HepG2 (cell line): ENCODE measurements around the gene ZNF544. TPM values are rescaled to one million over a fixed set of nuclear protein-coding genes. Genes with fewer than 3 reads are reported as not detected.

ENCODE experiments used
- ATAC-seq: fragments of 200-7000 bp; cut with Tn5 transposase; 3 replicates; pipeline ENCODE4 v1.9.1; 2020; ENCODE audit warnings: mild to moderate bottlenecking, moderate library complexity
- BruUV-seq: library from RNA; stranded (reverse); fragments of 400-500 nt; replicated peaks from 2 replicates; lab custom pipeline; 2021; lab: Mats Ljungman, UMichigan
- CTCF ChIA-PET: fragments of 300-600 bp; formaldehyde crosslinking; extraction: SDS; loops from one replicate; lab custom pipeline; 2021; ENCODE audit warnings: low total read pairs, inconsistent platforms, low intra/inter-chr PET ratio; lab: Yijun Ruan, JAX
- POLR2A ChIA-PET: fragments of 350-600 bp; sonication (Branson Sonifier 250); formaldehyde crosslinking; loops from one replicate; lab custom pipeline; 2020; ENCODE audit warnings: antibody characterized with exemption, inconsistent platforms; lab: Yijun Ruan, JAX
- DNase-seq: peaks from one replicate; pipeline ENCODE4 v3.0.0-alpha.2; 2015; ENCODE audit warnings: low spot score
- FAIRE-seq: peaks from 3 replicates; lab custom pipeline; 2011; peaks lifted over from hg19 to GRCh38; lab: Jason Lieb, UNC
- H2AFZ ChIP-seq: one replicate; pipeline ENCODE4 v1.6.1; 2011; ENCODE audit warnings: low read length, inconsistent platforms
- H3K27ac ChIP-seq: fragments of 300-600 bp; 3 replicates; pipeline ENCODE4 v1.8.0; 2011; ENCODE audit warnings: mixed run types, mild to moderate bottlenecking, mixed read lengths, low read length, inconsistent platforms; ENCODE audit not compliant: insufficient read depth; ENCODE audit errors: extremely low read length
- H3K27me3 ChIP-seq, 2 experiments: fragments of 200-600 bp in 1 of 2; 2 replicates in 1 of 2; 3 replicates in 1 of 2; pipeline versions ENCODE4 v1.6.0 to v1.8.0; 2011; ENCODE audit warnings: low read length in 2 of 2, mild to moderate bottlenecking in 2 of 2, moderate library complexity in 2 of 2, inconsistent platforms in 1 of 2; ENCODE audit not compliant: insufficient read depth in 2 of 2, control insufficient read depth in 1 of 2
- H3K36me3 ChIP-seq, 2 experiments: fragments of 200-600 bp in 1 of 2; replicated peaks in 1 of 2; 2 replicates in 1 of 2; 3 replicates in 1 of 2; pipeline versions ENCODE4 v1.5.1 to v1.8.0; 2011; ENCODE audit warnings: low read length in 2 of 2, inconsistent platforms in 1 of 2; ENCODE audit not compliant: insufficient read depth in 2 of 2, control insufficient read depth in 1 of 2
- H3K4me1 ChIP-seq: 2 replicates; pipeline ENCODE4 v1.5.1; 2012; ENCODE audit warnings: low read length, inconsistent platforms; ENCODE audit not compliant: insufficient read depth
- H3K4me2 ChIP-seq: 2 replicates; pipeline ENCODE4 v1.6.0; 2011; ENCODE audit warnings: low read depth, low read length, inconsistent platforms
- H3K4me3 ChIP-seq, 3 experiments: fragments of 200-600 bp in 1 of 3; sonication (generic), shearing (Covaris generic) in 1 of 3; replicated peaks in 1 of 3; 2 replicates each; pipeline ENCODE4 v1.5.1; 2011 to 2016; ENCODE audit warnings: low read length in 3 of 3, inconsistent platforms in 2 of 3, low read depth in 2 of 3, mild to moderate bottlenecking in 2 of 3, control low read depth in 1 of 3, mixed read lengths in 1 of 3; ENCODE audit not compliant: insufficient read depth in 1 of 3
- H3K79me2 ChIP-seq: one replicate; pipeline ENCODE4 v1.6.1; 2011; ENCODE audit warnings: low read length, inconsistent platforms; ENCODE audit not compliant: insufficient read depth
- H3K9ac ChIP-seq: 2 replicates; pipeline ENCODE4 v1.6.0; 2011; ENCODE audit warnings: mild to moderate bottlenecking, low read depth, low read length, inconsistent platforms; ENCODE audit not compliant: insufficient read depth
- H3K9me3 ChIP-seq: 2 replicates; pipeline ENCODE4 v1.5.1; 2012; ENCODE audit warnings: mild to moderate bottlenecking, low read length
- H4K20me1 ChIP-seq: 2 replicates; pipeline ENCODE4 v1.6.0; 2011; ENCODE audit warnings: inconsistent platforms, mild to moderate bottlenecking, low read length, moderate library complexity; ENCODE audit not compliant: insufficient read depth
- ARHGAP35 ChIP-seq: sonication (generic); formaldehyde crosslinking; IDR thresholded peaks from 2 replicates; pipeline ENCODE4 v1.9.0; 2022; ENCODE audit warnings: mild to moderate bottlenecking, inconsistent platforms, moderate library complexity, missing genetic modification reagents, borderline replicate concordance
- BCL6 ChIP-seq: IDR thresholded peaks from 2 replicates; pipeline ENCODE4 v1.6.1; 2016; ENCODE audit warnings: missing genetic modification reagents, missing compliant biosample characterization
- HOXD1 ChIP-seq: sonication (generic); formaldehyde crosslinking; IDR thresholded peaks from 2 replicates; pipeline ENCODE4 v1.5.0; 2020; ENCODE audit warnings: missing genetic modification reagents
- KDM3A ChIP-seq: IDR thresholded peaks from 2 replicates; pipeline ENCODE4 v1.6.1; 2018; ENCODE audit warnings: low read depth, missing compliant biosample characterization
- NFE2L1 ChIP-seq: sonication (generic); formaldehyde crosslinking; IDR thresholded peaks from 2 replicates; pipeline ENCODE4 v1.4.0; 2020; ENCODE audit warnings: missing genetic modification reagents, mild to moderate bottlenecking, borderline replicate concordance
- RCOR2 ChIP-seq: IDR thresholded peaks from 2 replicates; pipeline ENCODE4 v1.6.1; 2016; ENCODE audit warnings: missing biosample characterization, missing genetic modification reagents
- RELA ChIP-seq: sonication (generic); formaldehyde crosslinking; IDR thresholded peaks from 2 replicates; pipeline ENCODE4 v1.4.0; 2020; ENCODE audit warnings: missing genetic modification reagents
- RFX1 ChIP-seq: fragments of 450-650 bp; IDR thresholded peaks from 2 replicates; pipeline ENCODE4 v1.6.1; 2017
- ZC3H13 ChIP-seq: sonication (generic); formaldehyde crosslinking; IDR thresholded peaks from 2 replicates; pipeline ENCODE4 v1.8.1; 2023; ENCODE audit warnings: mild to moderate bottlenecking, missing genetic modification reagents, moderate library complexity
- ZEB1 ChIP-seq: IDR thresholded peaks from 2 replicates; pipeline ENCODE4 v1.6.1; 2012; ENCODE audit warnings: mild to moderate bottlenecking, low read depth, inconsistent platforms; ENCODE audit not compliant: insufficient replicate concordance
- ZFP36 ChIP-seq: fragments of 150-350 bp; IDR thresholded peaks from 2 replicates; pipeline ENCODE4 v1.6.1; 2018; ENCODE audit warnings: borderline replicate concordance, low read length, low read depth; ENCODE audit not compliant: partially characterized antibody
- ZNF10 ChIP-seq: sonication (generic); formaldehyde crosslinking; IDR thresholded peaks from 2 replicates; pipeline ENCODE4 v1.4.0; 2020; ENCODE audit warnings: mild to moderate bottlenecking, low read depth, missing genetic modification reagents, borderline replicate concordance
- ZNF30 ChIP-seq: sonication (generic); formaldehyde crosslinking; IDR thresholded peaks from 2 replicates; pipeline ENCODE4 v1.5.0; 2020; ENCODE audit warnings: mild to moderate bottlenecking, missing genetic modification reagents
- ZNF570 ChIP-seq: sonication (generic); formaldehyde crosslinking; IDR thresholded peaks from 2 replicates; pipeline ENCODE4 v1.4.0; 2020; ENCODE audit warnings: mild to moderate bottlenecking, missing genetic modification reagents, borderline replicate concordance
- ZNF629 ChIP-seq: sonication (generic); formaldehyde crosslinking; conservative IDR thresholded peaks from 2 replicates; pipeline ENCODE4 v1.5.0; 2020; ENCODE audit warnings: missing genetic modification reagents
- ZNF724P ChIP-seq: sonication (generic); formaldehyde crosslinking; IDR thresholded peaks from 2 replicates; pipeline ENCODE4 v1.8.0; 2022; ENCODE audit warnings: missing genetic modification reagents, borderline replicate concordance
- ZUFSP ChIP-seq: sonication (generic); formaldehyde crosslinking; IDR thresholded peaks from 2 replicates; pipeline ENCODE4 v1.9.0; 2021; ENCODE audit warnings: missing genetic modification reagents, mild to moderate bottlenecking, borderline replicate concordance
- WGBS: methylation state at CpG from one replicate; pipeline ENCODE4 v1.1.6; 2017; ENCODE audit warnings: low lambda C conversion rate; 5-methylcytosine and 5-hydroxymethylcytosine counted together
- in situ Hi-C: cut with HindIII; loops from 2 replicates; pipeline ENCODE4 v1.10.0; 2017; ENCODE audit warnings: low pct_unique_long_range_greater_than_20kb; ENCODE audit not compliant: extremely low pct_ligation_motif_present
- intact Hi-C: fragments of 100-400 bp; cut with micrococcal nuclease; formaldehyde crosslinking; loops from one replicate; pipeline ENCODE4 v1.10.0; 2022; ENCODE audit not compliant: unreplicated experiment
- polyA plus RNA-seq, 8 experiments: library from polyadenylated mRNA; depleted of rRNA in 3 of 8; stranded (reverse) in 7 of 8; unstranded in 1 of 8; fragments of >200 nt; fragmentation: Illumina TruSeq in 4 of 8; extraction: Trizol in 4 of 8; gene quantifications; 2 replicates each; pipeline versions ENCODE4 v1.2.1 to v1.2.3, GENCODE V29; 2011 to 2016; ENCODE audit warnings: low read depth in 4 of 8, missing spikeins in 1 of 8, mixed read lengths in 1 of 8; ENCODE audit not compliant: insufficient read depth in 1 of 8
- total RNA-seq, 5 experiments: library from RNA; depleted of rRNA; stranded (reverse); fragments of >200 nt; fragmentation: Illumina TruSeq; extraction: Trizol; gene quantifications; 2 replicates each; pipeline ENCODE4 v1.2.3, GENCODE V29; 2016; ENCODE audit warnings: low read depth in 1 of 5

The ZNF544 gene
- total and polyA plus RNA-seq, 2 of the 13 experiments (the other 11 are each of a cell fraction or from before 2014, with no cell fraction given) = 13.1 to 17.0 TPM

GRCh38 chr19:58248886-58249285, 20.2 kb downstream of the ZNF544 start:
- CTCF ChIA-PET = no interaction called here
- H3K9me3 ChIP-seq = peaks cover 95% of the 10 kb centered on the region
- POLR2A ChIA-PET = no interaction called here

GRCh38 chr19:58252102-58252685, 23.5 kb downstream of the ZNF544 start:
- Histone ChIP-seq H3K4me1 (no peaks in the 10 kb centered on the region), H3K4me3 (no peak overlapping the region), H3K9me3 (peaks cover 92% of the 10 kb centered on the region), H2AFZ (no peak overlapping the region)
- intact Hi-C loops = no loop called here
- 99% methylated on average over 2 of the region's 2 CpGs for WGBS
- TF ChIP-seq ZC3H13 (no peak), RFX1 (no peak), ZFP36 (peak; percentile 85), BCL6 (no peak), ZNF570 (CRISPR knock-in tag) (no peak), ZNF629 (CRISPR knock-in tag) (no peak), KDM3A (CRISPR knock-in tag) (no peak), ARHGAP35 (CRISPR knock-in tag) (no peak), ZNF724P (peak; percentile 99), HOXD1 (no peak)
- TF ChIP-seq, all 625 proteins: peak for 2
- Histone ChIP-seq H3K79me2 (no peaks in the 10 kb centered on the region), H3K36me3 (peaks cover 21 to 69% of the 10 kb centered on the region in 2 experiments; a peak in 4 of 5 replicates), H3K9ac (no peak overlapping the region), H4K20me1 (no peaks in the 10 kb centered on the region), H3K27ac (no peak overlapping the region), H3K27me3 (no peaks in the 10 kb centered on the region), H3K4me2 (no peak overlapping the region)
- ChIA-PET CTCF (no interaction called here), POLR2A (no interaction called here)
- DNase-seq (no peak), FAIRE-seq (no peak), ATAC-seq (no peak)
- in situ Hi-C loops = no loop called here
- BruUV-seq = no TSS peak

More at GRCh38 chr19:58248886-58249285, 20.2 kb downstream of the ZNF544 start:
- 97% methylated on average over 3 of the region's 3 CpGs for WGBS
- no peak for TF ChIP-seq RELA (CRISPR knock-in tag)
- TF ChIP-seq ZUFSP (CRISPR knock-in tag) = no peak
- TF ChIP-seq ZNF30 (CRISPR knock-in tag) = no peak
- no peak for TF ChIP-seq RCOR2 (CRISPR knock-in tag)
- TF ChIP-seq ZNF10 = no peak
- TF ChIP-seq NFE2L1 = no peak
- TF ChIP-seq ZEB1 = no peak
- Histone ChIP-seq H4K20me1 (no peaks in the 10 kb centered on the region), H3K27ac (no peak overlapping the region), H3K27me3 (no peaks in the 10 kb centered on the region), H2AFZ (no peak overlapping the region), H3K4me3 (no peak overlapping the region), H3K4me1 (no peaks in the 10 kb centered on the region), H3K9ac (no peak overlapping the region), H3K4me2 (no peak overlapping the region), H3K36me3 (peaks cover 20 to 76% of the 10 kb centered on the region in 2 experiments; a peak in 4 of 5 replicates), H3K79me2 (no peaks in the 10 kb centered on the region)
- no peak for FAIRE-seq
- no peak for ATAC-seq
- intact Hi-C loops = no loop called here
- DNase-seq = no peak
- no TSS peak for BruUV-seq
- in situ Hi-C loops = no loop called here
